Loucy (cell line): ENCODE data around the gene MTR.

Experiments used
- H2AFZ ChIP-seq: fragments of 200-600 bp; sonication (generic); 2 replicates; pipeline ENCODE4 v1.6.0; 2016; ENCODE audit warnings: antibody characterized with exemption, mild to moderate bottlenecking, low read length, moderate library complexity
- H3F3A ChIP-seq: fragments of 200-600 bp; 2 replicates; pipeline ENCODE4 v1.6.0; 2016; ENCODE audit warnings: antibody characterized with exemption, low read depth, mild to moderate bottlenecking
- H3K27me3 ChIP-seq: fragments of 200-600 bp; sonication (generic); 2 replicates; pipeline ENCODE4 v1.6.1; 2014; ENCODE audit warnings: low read length, mild to moderate bottlenecking; ENCODE audit not compliant: insufficient read depth, poor library complexity, severe bottlenecking
- H3K36me3 ChIP-seq: fragments of 200-600 bp; sonication (generic); 2 replicates; pipeline ENCODE4 v1.6.1; 2016; ENCODE audit warnings: low read length; ENCODE audit not compliant: insufficient read depth
- H3K4me1 ChIP-seq: fragments of 200-600 bp; sonication (generic); 2 replicates; pipeline ENCODE4 v1.5.1; 2014; ENCODE audit warnings: low read length, mild to moderate bottlenecking; ENCODE audit not compliant: insufficient read depth, poor library complexity, severe bottlenecking
- H3K4me2 ChIP-seq: fragments of 200-600 bp; sonication (generic); 2 replicates; pipeline ENCODE4 v1.6.0; 2014; ENCODE audit warnings: antibody characterized with exemption, low read length, low read depth, mild to moderate bottlenecking; ENCODE audit not compliant: poor library complexity, severe bottlenecking
- H3K4me3 ChIP-seq: fragments of 200-600 bp; sonication (generic); 2 replicates; pipeline ENCODE4 v1.5.1; 2014; ENCODE audit warnings: low read length, mild to moderate bottlenecking, mixed read lengths; ENCODE audit not compliant: poor library complexity, severe bottlenecking
- H3K79me2 ChIP-seq: fragments of 200-600 bp; sonication (generic); 2 replicates; pipeline ENCODE4 v1.6.1; 2014; ENCODE audit warnings: low read length; ENCODE audit not compliant: insufficient read depth
- H3K9ac ChIP-seq: fragments of 200-600 bp; sonication (generic); 2 replicates; pipeline ENCODE4 v1.6.0; 2014; ENCODE audit warnings: mild to moderate bottlenecking, low read depth, low read length, moderate library complexity; ENCODE audit not compliant: poor library complexity, severe bottlenecking
- H3K9me2 ChIP-seq: fragments of 200-600 bp; sonication (generic); replicated peaks from 2 replicates; pipeline ENCODE4 v1.6.1; 2016; ENCODE audit warnings: low read depth, low read length, mixed read lengths
- H3K9me3 ChIP-seq: fragments of 200-600 bp; sonication (generic); 2 replicates; pipeline ENCODE4 v1.6.1; 2014; ENCODE audit warnings: mild to moderate bottlenecking, antibody characterized with exemption, low read length, low read depth; ENCODE audit not compliant: insufficient read depth
- H4K20me1 ChIP-seq: fragments of 200-600 bp; sonication (generic); 2 replicates; pipeline ENCODE4 v1.6.0; 2014; ENCODE audit warnings: antibody characterized with exemption, low read length, mild to moderate bottlenecking; ENCODE audit not compliant: insufficient read depth, poor library complexity, severe bottlenecking
- CTCF ChIP-seq: fragments of 200-600 bp; sonication (generic); conservative IDR thresholded peaks from 2 replicates; pipeline ENCODE4 v1.5.1; 2014; ENCODE audit warnings: mild to moderate bottlenecking, antibody characterized with exemption, low read length
- EZH2phosphoT487 ChIP-seq: fragments of 200-600 bp; IDR thresholded peaks from 2 replicates; pipeline ENCODE4 v1.6.1; 2018; ENCODE audit warnings: antibody characterized with exemption, mild to moderate bottlenecking, moderate library complexity, borderline replicate concordance

The MTR gene

GRCh38 chr1:236886199-236886598 is 91.1 kb downstream of the MTR start:
- no peaks in the 10 kb centered on the region for H3K9me3 ChIP-seq
- H3K4me2 ChIP-seq: no peak overlapping the region
- no peaks in the 10 kb centered on the region for H3K27me3 ChIP-seq
- no peak overlapping the region for H2AFZ ChIP-seq
- no peaks in the 10 kb centered on the region for H3K4me1 ChIP-seq
- no peak overlapping the region for H3K9ac ChIP-seq
- peaks cover 34% of the 10 kb centered on the region; the same call in 1 of the 2 replicates for H3K36me3 ChIP-seq
- H3K9me2 ChIP-seq: no peaks in the 10 kb centered on the region
- H3F3A ChIP-seq: no peaks in the 10 kb centered on the region
- no peaks in the 10 kb centered on the region for H3K79me2 ChIP-seq
- TF ChIP-seq CTCF (no peak), EZH2phosphoT487 (no peak)
- no peaks in the 10 kb centered on the region for H4K20me1 ChIP-seq
- H3K4me3 ChIP-seq: no peak overlapping the region

- TF ChIP-seq EZH2phosphoT487 (no peak), CTCF (no peak)
- no peak overlapping the region for H2AFZ ChIP-seq
- H3K79me2 ChIP-seq: no peaks in the 10 kb centered on the region
- H3K9me3 ChIP-seq: no peaks in the 10 kb centered on the region
- H3K4me2 ChIP-seq: no peak overlapping the region
- H3K9me2 ChIP-seq: no peaks in the 10 kb centered on the region
- no peaks in the 10 kb centered on the region for H3F3A ChIP-seq
- no peaks in the 10 kb centered on the region for H4K20me1 ChIP-seq
- no peak overlapping the region for H3K4me3 ChIP-seq
- H3K36me3 ChIP-seq: peaks cover 40% of the 10 kb centered on the region; the same call in 1 of the 2 replicates
- H3K4me1 ChIP-seq: no peaks in the 10 kb centered on the region
- no peak overlapping the region for H3K9ac ChIP-seq
- no peaks in the 10 kb centered on the region for H3K27me3 ChIP-seq
These were observed 92.0 kb downstream of the MTR start for GRCh38 chr1:236887081-236887480.

GRCh38 chr1:236888126-236888525 is 93.0 kb downstream of the MTR start:
- Histone ChIP-seq H3K9me3 (no peaks in the 10 kb centered on the region), H3F3A (no peaks in the 10 kb centered on the region), H3K79me2 (no peaks in the 10 kb centered on the region), H3K36me3 (peaks cover 51% of the 10 kb centered on the region; the same call in 1 of the 2 replicates), H3K27me3 (no peaks in the 10 kb centered on the region), H3K4me2 (no peak overlapping the region), H3K4me3 (no peak overlapping the region), H4K20me1 (no peaks in the 10 kb centered on the region), H3K9me2 (no peaks in the 10 kb centered on the region), H2AFZ (no peak overlapping the region), H3K9ac (no peak overlapping the region), H3K4me1 (no peaks in the 10 kb centered on the region)
- TF ChIP-seq CTCF (no peak), EZH2phosphoT487 (no peak)
